IMR-90 (cell line): ENCODE measurements around the gene SLC29A2. TPM values are rescaled to one million over a fixed set of nuclear protein-coding genes. Genes with fewer than 3 reads are reported as not detected.
A peak's percentile ranks its signal among the peaks of the same experiment; 100 is the strongest.

Experiments used
- ATAC-seq: fragments of 200-7000 bp; cut with Tn5 transposase; 2 replicates; pipeline ENCODE4 v1.9.1; 2020; ENCODE audit warnings: low read depth, mild to moderate bottlenecking, moderate library complexity
- BruUV-seq: library from RNA; stranded (reverse); fragments of 400-500 nt; replicated peaks from 2 replicates; lab custom pipeline; 2021; lab: Mats Ljungman, UMichigan
- CTCF ChIA-PET: fragments of 300-600 bp; formaldehyde crosslinking; extraction: SDS; loops from one replicate; lab custom pipeline; 2021; ENCODE audit warnings: antibody characterized with exemption; lab: Yijun Ruan, JAX
- POLR2A ChIA-PET: fragments of 300-600 bp; sonication (Branson Sonifier 250); formaldehyde crosslinking; loops from one replicate; lab custom pipeline; 2022; ENCODE audit warnings: antibody characterized with exemption; ENCODE audit not compliant: unreplicated experiment; lab: Charles Lee
- DNase-seq: peaks from one replicate; pipeline ENCODE4 v3.0.0; 2013
- H2AFZ ChIP-seq: replicated peaks from 2 replicates; pipeline ENCODE3; 2013; ENCODE audit warnings: low read length, mild to moderate bottlenecking; ENCODE audit not compliant: poor library complexity
- H2AK5ac ChIP-seq: 2 replicates; pipeline ENCODE4 v1.6.1; 2013; ENCODE audit warnings: low read depth, low read length, inconsistent platforms
- H2AK9ac ChIP-seq: replicated peaks from 2 replicates; pipeline ENCODE3; 2013; ENCODE audit warnings: mild to moderate bottlenecking, low read depth, low read length, moderate library complexity; ENCODE audit not compliant: poor library complexity
- H2BK120ac ChIP-seq: 2 replicates; pipeline ENCODE4 v1.6.1; 2013; ENCODE audit warnings: low read depth, low read length, inconsistent platforms
- H2BK15ac ChIP-seq: 3 replicates; pipeline ENCODE4 v1.6.1; 2013; ENCODE audit warnings: low read depth, low read length, inconsistent platforms
- H2BK20ac ChIP-seq: 2 replicates; pipeline ENCODE4 v1.6.1; 2013; ENCODE audit warnings: low read depth, mild to moderate bottlenecking, inconsistent platforms, low read length, moderate library complexity
- H2BK5ac ChIP-seq: 2 replicates; pipeline ENCODE4 v1.6.1; 2013; ENCODE audit warnings: mild to moderate bottlenecking, low read depth, low read length, inconsistent platforms; ENCODE audit not compliant: poor library complexity, severe bottlenecking
- H3K14ac ChIP-seq: replicated peaks from 2 replicates; pipeline ENCODE4 v1.6.1; 2013; ENCODE audit warnings: low read depth, low read length, inconsistent platforms
- H3K18ac ChIP-seq: 2 replicates; pipeline ENCODE4 v1.6.1; 2013; ENCODE audit warnings: low read depth, low read length, control low read depth
- H3K23ac ChIP-seq: 2 replicates; pipeline ENCODE4 v1.6.1; 2013; ENCODE audit warnings: low read depth, low read length, inconsistent platforms
- H3K27ac ChIP-seq: 2 replicates; pipeline ENCODE4 v1.5.1; 2013; ENCODE audit warnings: mild to moderate bottlenecking, control low read depth, low read length; ENCODE audit not compliant: insufficient read depth
- H3K27me3 ChIP-seq: 2 replicates; pipeline ENCODE4 v1.6.1; 2013; ENCODE audit warnings: low read length; ENCODE audit not compliant: control insufficient read depth, insufficient read depth
- H3K36me3 ChIP-seq: 2 replicates; pipeline ENCODE4 v1.6.1; 2013; ENCODE audit warnings: low read length, mixed read lengths; ENCODE audit not compliant: control insufficient read depth, insufficient read depth
- H3K4ac ChIP-seq: 2 replicates; pipeline ENCODE4 v1.6.1; 2013; ENCODE audit warnings: low read depth, low read length, inconsistent platforms
- H3K4me1 ChIP-seq: 2 replicates; pipeline ENCODE4 v1.6.1; 2013; ENCODE audit warnings: low read length, mixed read lengths; ENCODE audit not compliant: control insufficient read depth, insufficient read depth
- H3K4me2 ChIP-seq: 2 replicates; pipeline ENCODE4 v1.6.1; 2013; ENCODE audit warnings: low read depth, mild to moderate bottlenecking, control low read depth, low read length, moderate library complexity
- H3K4me3 ChIP-seq: 2 replicates; pipeline ENCODE4 v1.5.1; 2013; ENCODE audit warnings: low read depth, mild to moderate bottlenecking, control low read depth, low read length, moderate library complexity; ENCODE audit not compliant: insufficient read depth
- H3K56ac ChIP-seq: 2 replicates; pipeline ENCODE4 v1.6.1; 2013; ENCODE audit warnings: low read length, inconsistent platforms; ENCODE audit not compliant: insufficient read depth; ENCODE audit errors: extremely low read depth
- H3K79me1 ChIP-seq, 2 experiments: 2 replicates each; pipeline ENCODE4 v1.6.1; 2013; ENCODE audit warnings: low read length in 2 of 2, inconsistent platforms in 1 of 2, low read depth in 1 of 2
- H3K9ac ChIP-seq: 2 replicates; pipeline ENCODE4 v1.6.1; 2013; ENCODE audit warnings: low read depth, low read length, control low read depth
- H3K9me1 ChIP-seq: 2 replicates; pipeline ENCODE4 v1.6.1; 2013; ENCODE audit warnings: low read length, inconsistent platforms; ENCODE audit not compliant: insufficient read depth
- H3K9me3 ChIP-seq: 2 replicates; pipeline ENCODE4 v1.6.1; 2013; ENCODE audit warnings: low read length; ENCODE audit not compliant: control insufficient read depth, insufficient read depth
- H4K20me1 ChIP-seq: 2 replicates; pipeline ENCODE4 v1.6.1; 2013; ENCODE audit warnings: low read length, inconsistent platforms; ENCODE audit not compliant: insufficient read depth
- H4K5ac ChIP-seq: 2 replicates; pipeline ENCODE4 v1.6.1; 2013; ENCODE audit warnings: mild to moderate bottlenecking, low read depth, low read length, control low read depth
- H4K8ac ChIP-seq, 2 experiments: 2 replicates each; pipeline ENCODE4 v1.6.1; 2013; ENCODE audit warnings: low read depth in 2 of 2, low read length in 2 of 2, control low read depth in 1 of 2, inconsistent platforms in 1 of 2
- H4K91ac ChIP-seq: 2 replicates; pipeline ENCODE4 v1.6.1; 2013; ENCODE audit warnings: low read depth, low read length, inconsistent platforms; ENCODE audit not compliant: insufficient read depth
- FOS ChIP-seq: fragments of 150-350 bp; IDR thresholded peaks from 2 replicates; pipeline ENCODE4 v1.6.1; 2016; ENCODE audit warnings: low read depth, low read length
- MAFK ChIP-seq: IDR thresholded peaks from 2 replicates; pipeline ENCODE4 v1.6.1; 2012; ENCODE audit warnings: low read depth, low read length, improper control_type of control experiment
- WGBS, 2 experiments: methylation state at CpG; one replicate each; pipeline versions ENCODE4 v1.1.5 to v1.1.7; 2013; ENCODE audit warnings: missing lambda C conversion rate in 2 of 2; ENCODE audit not compliant: insufficient read length in 1 of 2; ENCODE audit errors: extremely low coverage in 2 of 2; 5-methylcytosine and 5-hydroxymethylcytosine counted together
- dilution Hi-C: fragments of 300-500 bp; cut with HindIII; formaldehyde crosslinking; loops from one replicate; pipeline ENCODE4 v1.14.3; 2018; ENCODE audit warnings: low sequenced_read_pairs; ENCODE audit not compliant: unreplicated experiment
- in situ Hi-C: fragments of 300-500 bp; cut with MboI; formaldehyde crosslinking; loops from 3 replicates; pipeline ENCODE4 v1.14.3; 2019; ENCODE audit warnings: low sequenced_read_pairs, inconsistent platforms, mixed read lengths
- intact Hi-C: fragments of 100-400 bp; cut with micrococcal nuclease; formaldehyde crosslinking; loops from 2 replicates; pipeline ENCODE4 v1.10.0; 2022
- polyA plus RNA-seq, 3 experiments: library from polyadenylated mRNA; depleted of rRNA; stranded (reverse); fragments of >200 nt; gene quantifications; 2 replicates each; pipeline ENCODE4 v1.2.3, GENCODE V29; 2012; ENCODE audit warnings: low replicate concordance in 1 of 3
- total RNA-seq: library from RNA; depleted of rRNA; stranded (reverse); fragments of >200 nt; gene quantifications from 2 replicates; pipeline ENCODE4 v1.2.3, GENCODE V29; 2012

Gene SLC29A2
- total and polyA plus RNA-seq, 2 of the 4 experiments (the other 2 are of a cell fraction): under 0.01 to 1.2 TPM

DNA sequence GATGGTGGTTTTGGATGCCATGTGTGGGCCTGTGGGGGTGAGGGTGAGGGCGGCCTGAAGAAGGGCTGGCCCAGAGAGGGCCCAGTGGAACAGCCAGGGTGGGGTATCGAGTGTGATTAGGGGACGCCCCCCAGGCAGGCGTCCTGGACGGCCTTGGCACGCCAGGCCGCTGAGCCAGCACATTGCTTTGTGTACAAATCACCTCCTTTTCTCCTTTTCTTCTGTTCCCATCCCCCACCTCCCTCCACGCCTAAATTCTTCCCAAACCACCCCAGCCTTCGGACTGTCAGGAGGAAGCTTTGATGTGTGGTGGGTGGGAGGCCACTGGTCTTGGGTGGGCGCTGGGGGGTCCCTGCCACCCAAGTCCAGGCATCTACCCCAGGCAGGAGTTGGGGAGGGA is 46.9 kb downstream of the SLC29A2 start:
- H2BK120ac ChIP-seq: peak overlapping the region; percentile 97
- peak overlapping the region; percentile 79 for H3K27ac ChIP-seq
- peak overlapping the region; percentile 97 for H2AK9ac ChIP-seq
- no peaks in the 10 kb centered on the region for H3K9me3 ChIP-seq
- peaks cover 29% of the 10 kb centered on the region for H3K9me1 ChIP-seq
- peak overlapping the region; percentile 91 for H3K18ac ChIP-seq
- peak overlapping the region; percentile 96 for H2BK20ac ChIP-seq
- H2BK15ac ChIP-seq: peak overlapping the region; percentile 99; the same call in 2 of the 3 replicates
- peak overlapping the region; percentile 29; the same call in 1 of the 2 replicates for H3K56ac ChIP-seq
- no peak overlapping the region for H3K4me3 ChIP-seq
- H3K14ac ChIP-seq: peak overlapping the region; percentile 96
- intact Hi-C loops (no loop called here), in situ Hi-C loops (no loop called here), dilution Hi-C loops (no loop called here)
- H2AK5ac ChIP-seq: peak overlapping the region; percentile 100
- H3K27me3 ChIP-seq: no peaks in the 10 kb centered on the region
- peak overlapping the region; percentile 91; the same call in 1 of the 2 replicates for H3K23ac ChIP-seq
- peak overlapping the region; percentile 100 for H2BK5ac ChIP-seq
- ChIA-PET CTCF (no interaction called here), POLR2A (no interaction called here)
- peaks cover 43% of the 10 kb centered on the region for H3K4me1 ChIP-seq
- H4K8ac ChIP-seq: peak overlapping the region; percentile 81 to 95
- no peaks in the 10 kb centered on the region for H3K36me3 ChIP-seq
- BruUV-seq: no TSS peak
- DNase-seq (no peak), ATAC-seq (peak; percentile 1; the same call in 1 of the 2 replicates)
- TF ChIP-seq MAFK (peak; percentile 86), FOS (no peak)
- peak overlapping the region; percentile 100 for H3K4ac ChIP-seq
- WGBS, 2 experiments: no CpG with 5 or more reads among the region's 10 CpGs
- peak overlapping the region; percentile 18; the same call in 1 of the 2 replicates for H3K9ac ChIP-seq
- H2AFZ ChIP-seq: peak overlapping the region; percentile 96
- H3K79me1 ChIP-seq: peaks cover 0 to 35% of the 10 kb centered on the region in 2 experiments; a peak in 3 of 4 replicates
- no peaks in the 10 kb centered on the region for H4K20me1 ChIP-seq
- H4K91ac ChIP-seq: peak overlapping the region; percentile 100
- peak overlapping the region; percentile 88 for H4K5ac ChIP-seq
- peak overlapping the region; percentile 12 for H3K4me2 ChIP-seq
